ENCODE measurements around the gene SLC44A1.

DNA sequence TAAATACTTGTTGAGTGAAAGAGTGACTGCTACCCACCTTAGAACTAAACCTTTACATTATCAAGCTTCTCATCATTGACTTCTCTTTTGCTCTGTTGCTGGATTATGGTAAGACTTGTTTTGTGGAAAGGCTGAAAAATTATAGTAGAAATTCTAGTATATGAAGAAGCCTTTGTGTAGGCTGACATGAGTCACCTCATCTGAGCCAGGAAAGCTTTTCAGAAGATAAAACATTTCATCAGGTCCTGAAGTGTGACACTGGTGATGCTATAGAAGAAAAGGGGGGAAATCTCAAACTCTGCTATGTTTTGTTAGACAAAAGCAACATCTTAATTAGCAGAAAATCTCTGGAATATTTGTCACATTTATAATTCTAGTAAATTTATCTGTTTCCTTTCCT is 18.4 kb upstream of the SLC44A1 start:
- TF ChIP-seq ZFP30 (CRISPR knock-in tag; IDR thresholded peaks at IDR 0.05): no peak
- no peak for TF ChIP-seq RARB (CRISPR knock-in tag; IDR thresholded peaks at IDR 0.05)
- TF ChIP-seq, protein P1, sequence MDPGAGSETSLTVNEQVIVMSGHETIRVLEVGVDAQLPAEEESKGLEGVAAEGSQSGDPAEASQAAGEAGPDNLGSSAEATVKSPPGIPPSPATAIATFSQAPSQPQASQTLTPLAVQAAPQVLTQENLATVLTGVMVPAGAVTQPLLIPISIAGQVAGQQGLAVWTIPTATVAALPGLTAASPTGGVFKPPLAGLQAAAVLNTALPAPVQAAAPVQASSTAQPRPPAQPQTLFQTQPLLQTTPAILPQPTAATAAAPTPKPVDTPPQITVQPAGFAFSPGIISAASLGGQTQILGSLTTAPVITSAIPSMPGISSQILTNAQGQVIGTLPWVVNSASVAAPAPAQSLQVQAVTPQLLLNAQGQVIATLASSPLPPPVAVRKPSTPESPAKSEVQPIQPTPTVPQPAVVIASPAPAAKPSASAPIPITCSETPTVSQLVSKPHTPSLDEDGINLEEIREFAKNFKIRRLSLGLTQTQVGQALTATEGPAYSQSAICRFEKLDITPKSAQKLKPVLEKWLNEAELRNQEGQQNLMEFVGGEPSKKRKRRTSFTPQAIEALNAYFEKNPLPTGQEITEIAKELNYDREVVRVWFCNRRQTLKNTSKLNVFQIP (CRISPR knock-in tag; IDR thresholded peaks at IDR 0.05; ENCODE audit: borderline replicate concordance, low read depth): no peak
- TF ChIP-seq, protein P2, sequence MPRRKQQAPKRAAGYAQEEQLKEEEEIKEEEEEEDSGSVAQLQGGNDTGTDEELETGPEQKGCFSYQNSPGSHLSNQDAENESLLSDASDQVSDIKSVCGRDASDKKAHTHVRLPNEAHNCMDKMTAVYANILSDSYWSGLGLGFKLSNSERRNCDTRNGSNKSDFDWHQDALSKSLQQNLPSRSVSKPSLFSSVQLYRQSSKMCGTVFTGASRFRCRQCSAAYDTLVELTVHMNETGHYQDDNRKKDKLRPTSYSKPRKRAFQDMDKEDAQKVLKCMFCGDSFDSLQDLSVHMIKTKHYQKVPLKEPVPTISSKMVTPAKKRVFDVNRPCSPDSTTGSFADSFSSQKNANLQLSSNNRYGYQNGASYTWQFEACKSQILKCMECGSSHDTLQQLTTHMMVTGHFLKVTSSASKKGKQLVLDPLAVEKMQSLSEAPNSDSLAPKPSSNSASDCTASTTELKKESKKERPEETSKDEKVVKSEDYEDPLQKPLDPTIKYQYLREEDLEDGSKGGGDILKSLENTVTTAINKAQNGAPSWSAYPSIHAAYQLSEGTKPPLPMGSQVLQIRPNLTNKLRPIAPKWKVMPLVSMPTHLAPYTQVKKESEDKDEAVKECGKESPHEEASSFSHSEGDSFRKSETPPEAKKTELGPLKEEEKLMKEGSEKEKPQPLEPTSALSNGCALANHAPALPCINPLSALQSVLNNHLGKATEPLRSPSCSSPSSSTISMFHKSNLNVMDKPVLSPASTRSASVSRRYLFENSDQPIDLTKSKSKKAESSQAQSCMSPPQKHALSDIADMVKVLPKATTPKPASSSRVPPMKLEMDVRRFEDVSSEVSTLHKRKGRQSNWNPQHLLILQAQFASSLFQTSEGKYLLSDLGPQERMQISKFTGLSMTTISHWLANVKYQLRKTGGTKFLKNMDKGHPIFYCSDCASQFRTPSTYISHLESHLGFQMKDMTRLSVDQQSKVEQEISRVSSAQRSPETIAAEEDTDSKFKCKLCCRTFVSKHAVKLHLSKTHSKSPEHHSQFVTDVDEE (CRISPR knock-in tag; IDR thresholded peaks at IDR 0.05): no peak
- TF ChIP-seq, protein P3, sequence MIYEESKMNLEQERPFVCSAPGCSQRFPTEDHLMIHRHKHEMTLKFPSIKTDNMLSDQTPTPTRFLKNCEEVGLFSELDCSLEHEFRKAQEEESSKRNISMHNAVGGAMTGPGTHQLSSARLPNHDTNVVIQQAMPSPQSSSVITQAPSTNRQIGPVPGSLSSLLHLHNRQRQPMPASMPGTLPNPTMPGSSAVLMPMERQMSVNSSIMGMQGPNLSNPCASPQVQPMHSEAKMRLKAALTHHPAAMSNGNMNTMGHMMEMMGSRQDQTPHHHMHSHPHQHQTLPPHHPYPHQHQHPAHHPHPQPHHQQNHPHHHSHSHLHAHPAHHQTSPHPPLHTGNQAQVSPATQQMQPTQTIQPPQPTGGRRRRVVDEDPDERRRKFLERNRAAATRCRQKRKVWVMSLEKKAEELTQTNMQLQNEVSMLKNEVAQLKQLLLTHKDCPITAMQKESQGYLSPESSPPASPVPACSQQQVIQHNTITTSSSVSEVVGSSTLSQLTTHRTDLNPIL (CRISPR knock-in tag; IDR thresholded peaks at IDR 0.05; ENCODE audit: low read depth): no peak
- no peak for TF ChIP-seq SNAI2 (CRISPR knock-in tag; IDR thresholded peaks at IDR 0.05)
- TF ChIP-seq TOX (CRISPR knock-in tag; IDR thresholded peaks at IDR 0.05; ENCODE audit: borderline replicate concordance): no peak
- no peak for TF ChIP-seq BACH2 (CRISPR knock-in tag; IDR thresholded peaks at IDR 0.05; ENCODE audit: borderline replicate concordance)
- no peak for TF ChIP-seq GLIS3 (CRISPR knock-in tag; IDR thresholded peaks at IDR 0.05)
- no peak for TF ChIP-seq ARNTL (CRISPR knock-in tag; IDR thresholded peaks at IDR 0.05; ENCODE audit: borderline replicate concordance, low read depth)
- TF ChIP-seq ZNF565 (CRISPR knock-in tag; conservative IDR thresholded peaks at IDR 0.05; ENCODE audit: low read depth): no peak
- no peak for TF ChIP-seq ZC3H10 (CRISPR knock-in tag; IDR thresholded peaks at IDR 0.05)

All from SK-N-SH treated with all-trans-retinoic acid at 6 μM for 48 hours (cell line).